HG03571 (cell line): ENCODE measurements around the gene FCER1G.
"Not testable (repeated sequence)": the region's sequence is repeated elsewhere in the genome, so short reads cannot be mapped to it uniquely, and the experiment has no call there.

Experiments used
- ATAC-seq: cut with Tn5 transposase; IDR thresholded peaks from one replicate; pipeline ENCODE4 v1.9.1; 2021; ENCODE audit not compliant: unreplicated experiment

Gene FCER1G

GRCh38 chr1:161201836-161202712 lies 13.0 kb upstream of the FCER1G start, which contains the start of gene NDUFS2:
Gene NDUFS2, plus strand, starts transcription at chr1:161202367. Its CDS starts 19 bp downstream, at chr1:161202386.
- peak; percentile 95 for ATAC-seq

DNA sequence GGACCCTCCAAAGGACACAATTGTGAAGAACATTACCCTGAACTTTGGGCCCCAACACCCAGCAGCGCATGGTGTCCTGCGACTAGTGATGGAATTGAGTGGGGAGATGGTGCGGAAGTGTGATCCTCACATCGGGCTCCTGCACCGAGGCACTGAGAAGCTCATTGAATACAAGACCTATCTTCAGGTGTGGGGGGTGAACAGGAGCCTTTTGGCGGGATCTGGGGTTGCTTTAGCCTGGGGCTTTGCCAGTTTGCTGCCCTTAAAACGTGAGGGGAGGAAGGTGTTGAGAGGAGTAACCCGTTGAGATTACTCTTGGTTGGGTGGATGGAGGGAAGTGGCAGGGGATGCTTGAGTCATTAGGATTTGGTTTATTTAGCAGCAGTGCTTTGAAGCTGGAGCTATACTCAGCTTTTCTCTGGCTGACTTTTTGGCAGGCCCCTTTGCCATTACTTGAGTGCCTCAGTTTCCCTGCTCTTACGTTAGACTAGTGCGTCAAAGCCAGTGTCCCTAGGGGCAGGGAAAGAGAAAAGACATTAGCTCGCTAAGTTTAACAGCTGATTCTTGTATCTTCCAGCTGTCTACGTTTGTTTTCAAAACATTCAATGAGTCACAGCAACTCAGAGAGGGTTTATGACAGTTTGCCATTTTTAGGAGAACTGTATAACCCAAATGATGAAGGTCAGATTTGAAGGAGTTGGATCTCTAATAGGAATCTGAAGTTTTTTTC lies 8.5 kb upstream of the FCER1G start:
- no peak for ATAC-seq

DNA sequence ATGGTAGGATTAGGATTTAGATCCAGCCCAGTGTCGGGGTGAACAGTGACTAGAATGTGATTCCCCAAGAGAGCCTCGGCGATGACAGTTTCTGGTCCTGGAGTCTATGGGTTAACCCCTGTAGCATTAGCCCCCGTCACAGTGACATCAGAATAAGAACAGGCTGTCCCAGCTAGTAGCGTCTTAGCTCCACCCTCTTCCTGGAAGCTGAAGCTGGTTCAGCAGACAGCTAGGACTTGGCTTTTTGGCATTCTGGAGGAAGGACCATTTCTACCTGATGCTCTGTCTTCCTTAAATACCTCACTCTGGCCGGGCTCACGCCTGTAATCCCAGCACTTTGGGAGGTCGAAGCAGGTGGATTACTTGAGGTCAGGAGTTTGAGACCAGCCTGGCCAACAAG lies 7.9 kb upstream of the FCER1G start:
- ATAC-seq: no peak

DNA sequence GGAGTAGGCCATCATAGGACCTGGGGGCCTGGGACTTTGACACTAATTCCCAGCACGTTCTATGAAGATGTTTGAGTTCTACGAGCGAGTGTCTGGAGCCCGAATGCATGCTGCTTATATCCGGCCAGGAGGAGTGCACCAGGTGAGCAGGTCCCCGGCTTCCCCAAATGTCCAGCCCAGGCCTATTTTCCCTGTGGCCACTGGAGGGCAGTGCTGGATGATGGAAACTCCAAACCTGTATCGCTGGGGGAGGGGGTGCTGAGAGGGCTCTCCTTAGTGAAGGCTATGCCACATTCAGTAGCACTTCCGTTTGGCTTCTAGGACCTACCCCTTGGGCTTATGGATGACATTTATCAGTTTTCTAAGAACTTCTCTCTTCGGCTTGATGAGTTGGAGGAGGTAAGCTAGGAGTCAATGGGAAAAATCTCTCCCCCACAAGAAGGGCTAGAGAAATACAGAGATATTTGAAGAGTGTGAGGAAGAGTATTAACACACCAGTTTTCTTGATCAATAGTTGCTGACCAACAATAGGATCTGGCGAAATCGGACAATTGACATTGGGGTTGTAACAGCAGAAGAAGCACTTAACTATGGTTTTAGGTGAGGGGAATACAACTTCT lies 5.2 kb upstream of the FCER1G start:
- peak; percentile 54 for ATAC-seq

DNA sequence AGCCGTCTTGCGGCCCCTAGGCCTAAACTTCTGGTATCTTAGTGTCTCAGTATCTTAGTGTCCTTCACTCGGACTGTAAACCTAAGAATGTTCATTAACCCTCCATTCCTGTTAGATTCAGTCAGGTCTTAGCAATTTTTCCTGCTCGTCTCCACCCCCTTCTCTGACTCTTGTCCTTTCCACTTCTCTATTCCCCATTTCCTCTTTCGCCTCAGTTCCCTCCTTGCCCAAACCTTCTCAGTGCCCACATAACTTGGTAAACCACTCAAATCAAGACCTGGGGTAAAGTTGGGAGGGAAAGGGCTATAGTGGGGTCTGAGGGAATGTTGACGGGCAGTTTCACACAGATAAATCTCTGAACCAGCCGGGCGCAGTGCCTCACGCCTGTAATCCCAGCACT lies 726 bp upstream of the FCER1G start:
- no peak for ATAC-seq

- ATAC-seq: peak; percentile 83
Measured at GRCh38 chr1:161216945-161217712, 2.0 kb downstream of the FCER1G start.

DNA sequence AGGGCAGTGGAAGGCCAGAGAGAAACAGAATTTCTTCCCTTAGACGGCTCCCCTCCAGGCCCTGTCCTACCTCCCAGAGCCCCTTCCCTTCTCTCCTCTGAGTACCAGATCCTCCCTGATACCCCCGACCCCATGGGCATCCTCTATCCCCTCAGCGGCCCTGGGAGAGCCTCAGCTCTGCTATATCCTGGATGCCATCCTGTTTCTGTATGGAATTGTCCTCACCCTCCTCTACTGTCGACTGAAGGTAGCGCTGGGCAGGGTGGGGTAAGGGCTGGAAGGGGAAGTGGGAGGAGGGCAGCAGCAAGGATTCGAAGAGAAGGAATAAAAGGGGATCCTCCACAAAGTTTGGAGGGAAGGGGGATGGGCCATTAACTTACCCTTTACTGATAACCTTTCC lies 2.7 kb downstream of the FCER1G start:
- ATAC-seq: no peak

- no peak for ATAC-seq
Measured at GRCh38 chr1:161218301-161219077, 3.4 kb downstream of the FCER1G start.

DNA sequence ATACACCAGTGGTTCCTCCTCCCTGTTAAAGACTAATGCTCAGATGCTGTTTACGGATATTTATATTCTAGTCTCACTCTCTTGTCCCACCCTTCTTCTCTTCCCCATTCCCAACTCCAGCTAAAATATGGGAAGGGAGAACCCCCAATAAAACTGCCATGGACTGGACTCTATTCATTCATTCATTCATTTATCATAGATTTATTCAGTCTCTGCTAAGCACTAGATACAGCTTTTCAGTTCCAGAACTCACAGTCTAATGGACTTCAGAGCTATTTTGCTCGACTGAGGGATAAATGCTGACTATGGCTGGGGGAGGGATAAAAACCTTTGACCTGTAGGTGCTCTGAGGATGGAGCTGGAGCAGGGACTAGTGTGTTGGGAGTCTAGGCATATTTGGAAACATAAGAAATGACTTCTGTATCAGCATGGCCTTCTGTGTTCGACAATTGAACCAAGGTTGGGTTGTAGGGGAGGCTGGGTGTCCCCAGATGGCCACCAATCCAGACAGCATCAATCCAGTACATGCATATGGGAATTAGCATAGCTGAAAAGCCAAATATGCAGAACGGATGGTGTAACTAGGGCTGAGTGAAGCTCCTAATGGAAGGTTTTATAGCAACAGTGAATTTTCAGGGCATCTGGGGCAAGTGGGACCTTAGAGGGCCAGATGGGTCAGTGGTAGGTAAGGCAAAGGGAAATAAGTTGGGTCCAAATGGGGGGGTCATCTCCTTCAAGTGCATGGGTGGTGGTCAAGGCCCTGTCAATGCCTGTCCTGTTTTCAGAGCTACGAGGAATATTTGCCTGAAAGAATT lies 4.2 kb downstream of the FCER1G start:
- ATAC-seq: no peak

DNA sequence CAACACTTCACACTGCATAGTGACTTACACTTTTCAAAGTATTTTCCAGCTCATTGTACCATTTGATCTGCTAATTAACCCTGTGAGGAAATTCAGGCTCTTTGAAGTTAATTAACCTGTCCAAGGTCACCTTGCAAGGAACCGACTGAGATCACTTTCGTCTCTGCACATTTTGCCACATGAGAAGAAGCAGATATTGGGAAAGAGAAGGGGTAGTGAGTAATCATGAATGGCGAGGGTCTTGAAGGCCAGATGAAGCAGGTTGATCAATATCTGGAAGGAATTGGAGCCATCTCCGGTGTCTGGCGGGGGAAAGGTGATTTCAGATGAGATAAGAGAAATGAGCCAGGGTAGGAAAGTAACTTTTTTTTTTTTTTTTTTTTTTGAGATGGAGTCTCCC lies 4.9 kb downstream of the FCER1G start:
- ATAC-seq: no peak

GRCh38 chr1:161222175-161223019 lies 7.3 kb downstream of the FCER1G start:
- no peak for ATAC-seq

DNA sequence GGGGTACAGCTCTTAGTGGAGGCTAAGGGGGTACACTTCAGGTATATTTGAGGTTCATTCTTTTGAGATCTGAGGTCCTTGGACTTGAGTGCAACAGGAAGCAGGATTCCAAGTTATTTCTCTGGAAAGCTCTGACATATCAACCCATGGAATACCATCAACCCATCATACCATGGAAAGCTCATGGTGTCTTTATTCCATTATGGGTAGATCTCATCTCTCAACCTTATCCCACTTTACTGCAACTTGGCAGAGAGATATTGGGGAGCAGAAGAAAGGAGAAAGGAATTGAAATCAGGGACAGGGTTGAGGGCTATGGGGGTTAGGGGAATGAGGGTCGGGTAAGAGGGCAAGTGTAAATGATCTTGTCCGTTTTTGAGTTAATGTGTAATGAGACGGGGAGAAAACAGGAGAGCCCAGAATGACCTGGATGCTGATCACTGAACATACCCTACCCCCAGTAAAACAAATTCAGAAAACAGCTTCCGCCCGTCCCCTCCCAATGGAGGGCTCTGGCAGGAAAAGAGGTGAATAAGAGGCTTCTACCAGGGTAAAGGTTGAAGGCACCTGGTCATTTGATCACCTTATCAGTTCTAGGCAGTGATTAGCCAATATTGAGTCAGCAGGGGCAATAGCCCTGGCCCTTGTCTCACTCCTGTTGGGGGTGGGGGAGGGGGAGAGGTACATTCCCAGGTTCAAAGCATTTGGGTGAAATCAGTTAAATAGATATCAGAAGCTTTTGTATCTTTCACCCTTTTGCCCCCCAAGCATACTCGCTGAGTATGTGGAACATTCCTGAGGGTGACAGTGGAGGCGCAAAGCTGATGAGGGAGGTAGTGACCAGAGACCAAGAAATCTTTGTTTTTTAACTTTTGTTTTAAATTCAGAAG lies 9.0 kb downstream of the FCER1G start:
- ATAC-seq: no peak

DNA sequence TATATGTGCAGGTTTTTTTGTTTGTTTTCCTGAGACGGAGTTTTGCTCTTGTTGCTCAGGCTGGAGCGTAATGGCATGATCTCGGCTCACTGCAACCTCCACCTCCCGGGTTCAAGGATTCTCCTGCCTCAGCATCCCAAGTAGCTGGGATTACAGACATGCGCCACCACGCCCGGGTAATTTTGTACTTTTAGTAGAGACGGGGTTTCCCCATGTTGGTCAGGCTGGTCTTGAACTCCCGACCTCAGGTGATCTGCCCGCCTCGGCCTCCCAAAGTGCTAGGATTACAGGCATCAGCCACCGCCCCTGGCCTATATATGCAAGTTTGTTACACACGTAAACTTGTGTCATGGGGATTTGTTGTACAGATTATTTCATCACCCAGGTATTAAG lies 9.6 kb downstream of the FCER1G start:
- not testable (repeated sequence) for ATAC-seq

DNA sequence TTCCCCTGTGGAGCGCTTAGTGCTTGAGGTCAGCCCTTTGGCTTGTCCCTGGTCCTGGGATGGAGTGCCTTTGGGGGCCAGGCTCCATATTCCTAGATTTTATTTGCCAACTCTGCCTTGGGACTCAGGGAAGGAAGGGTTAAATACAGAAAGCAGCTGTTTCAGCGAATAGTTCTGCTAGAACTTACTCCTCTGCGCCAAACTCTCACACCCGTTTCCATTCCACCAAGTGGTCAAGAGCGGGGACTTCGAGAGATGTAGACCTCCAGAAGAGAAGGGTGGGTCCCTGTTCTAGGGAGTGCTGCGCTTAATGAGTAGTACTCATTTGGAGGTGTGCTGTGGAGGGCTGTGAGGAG lies 10.1 kb downstream of the FCER1G start:
- no peak for ATAC-seq

GRCh38 chr1:161225534-161226319 lies 10.6 kb downstream of the FCER1G start, which contains the start of gene TOMM40L:
Gene TOMM40L, plus strand, starts transcription at chr1:161226060. Its CDS starts 430 bp downstream, at chr1:161226490.
- ATAC-seq: peak; percentile 90

DNA sequence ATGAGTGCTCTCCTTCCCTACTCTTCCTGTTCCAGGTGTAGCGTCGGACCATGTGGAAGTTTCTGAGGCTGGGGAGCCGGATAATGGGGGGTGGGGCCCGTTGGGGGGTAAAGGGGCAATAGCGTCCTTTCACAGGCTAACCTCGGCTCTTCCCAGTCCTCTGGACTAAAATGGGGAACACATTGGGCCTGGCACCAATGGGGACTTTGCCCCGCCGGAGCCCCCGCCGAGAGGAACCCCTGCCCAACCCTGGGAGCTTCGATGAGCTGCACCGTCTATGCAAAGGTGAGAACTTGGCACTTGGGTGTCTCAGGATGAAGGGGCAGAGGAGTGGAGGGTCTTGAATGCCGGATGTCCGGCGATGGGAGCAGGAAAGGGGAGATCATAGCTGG lies 11.2 kb downstream of the FCER1G start:
- ATAC-seq: no peak

DNA sequence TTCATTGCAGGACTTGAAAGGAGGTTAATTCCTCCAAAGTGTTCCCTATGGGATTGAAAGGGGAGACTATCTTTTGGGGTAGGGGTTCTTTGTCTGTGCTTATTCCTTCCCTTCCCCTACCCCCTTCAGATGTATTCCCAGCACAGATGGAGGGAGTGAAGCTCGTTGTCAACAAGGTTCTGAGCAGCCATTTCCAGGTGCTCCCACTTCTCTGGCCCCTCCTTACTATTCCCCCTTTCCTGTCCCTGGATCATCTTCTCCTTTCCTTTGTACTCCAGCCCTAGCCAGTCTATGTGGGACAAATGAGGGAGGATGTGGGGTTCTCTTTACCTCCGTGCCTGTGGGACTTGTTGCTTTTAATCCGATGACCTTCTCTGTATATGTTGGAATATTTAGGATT lies 11.7 kb downstream of the FCER1G start:
- no peak for ATAC-seq
